ENCODE measurements around the gene SENP5.

DNA sequence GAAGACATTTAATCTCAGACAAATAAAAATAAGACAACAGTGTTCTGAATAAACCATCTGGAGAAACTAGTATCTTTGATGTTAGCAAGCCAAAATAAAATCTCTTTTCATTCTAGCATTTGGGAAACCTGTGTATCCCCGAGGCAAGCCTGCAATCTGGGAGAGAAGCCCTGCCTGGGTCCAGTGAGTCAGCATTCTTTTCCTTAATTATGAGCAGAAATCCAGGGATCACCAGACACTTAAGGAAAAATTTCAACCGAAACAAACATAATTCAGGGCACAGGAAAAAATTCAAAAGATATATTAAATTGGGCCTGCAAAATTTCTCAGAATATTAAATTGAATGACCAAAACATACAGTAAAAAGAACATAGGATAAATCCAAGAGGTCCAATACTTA, 70.4 kb downstream of the SENP5 start:
- TF ChIP-seq, protein P1, sequence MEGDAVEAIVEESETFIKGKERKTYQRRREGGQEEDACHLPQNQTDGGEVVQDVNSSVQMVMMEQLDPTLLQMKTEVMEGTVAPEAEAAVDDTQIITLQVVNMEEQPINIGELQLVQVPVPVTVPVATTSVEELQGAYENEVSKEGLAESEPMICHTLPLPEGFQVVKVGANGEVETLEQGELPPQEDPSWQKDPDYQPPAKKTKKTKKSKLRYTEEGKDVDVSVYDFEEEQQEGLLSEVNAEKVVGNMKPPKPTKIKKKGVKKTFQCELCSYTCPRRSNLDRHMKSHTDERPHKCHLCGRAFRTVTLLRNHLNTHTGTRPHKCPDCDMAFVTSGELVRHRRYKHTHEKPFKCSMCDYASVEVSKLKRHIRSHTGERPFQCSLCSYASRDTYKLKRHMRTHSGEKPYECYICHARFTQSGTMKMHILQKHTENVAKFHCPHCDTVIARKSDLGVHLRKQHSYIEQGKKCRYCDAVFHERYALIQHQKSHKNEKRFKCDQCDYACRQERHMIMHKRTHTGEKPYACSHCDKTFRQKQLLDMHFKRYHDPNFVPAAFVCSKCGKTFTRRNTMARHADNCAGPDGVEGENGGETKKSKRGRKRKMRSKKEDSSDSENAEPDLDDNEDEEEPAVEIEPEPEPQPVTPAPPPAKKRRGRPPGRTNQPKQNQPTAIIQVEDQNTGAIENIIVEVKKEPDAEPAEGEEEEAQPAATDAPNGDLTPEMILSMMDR (IDR thresholded peaks at IDR 0.05), result no peak
- no peak for TF ChIP-seq ZFX (IDR thresholded peaks at IDR 0.05; ENCODE audit: borderline replicate concordance)
